Measurements from ENCODE around the gene RGMA.

The RGMA gene

GRCh38 chr15:93088981-93089726 is at the start of gene RGMA:
Gene RGMA (minus strand): TSS chr15:93089211. CDS start chr15:93088932, 279 bp downstream.
- no peak for FAIRE-seq

- no peak for FAIRE-seq
These were observed 47.6 kb upstream of the RGMA start for GRCh38 chr15:93136606-93137005.

GRCh38 chr15:93135997-93136397 is 47.0 kb upstream of the RGMA start:
- no peak for FAIRE-seq

GRCh38 chr15:93135459-93135858 is 46.4 kb upstream of the RGMA start:
- FAIRE-seq, result no peak

GRCh38 chr15:93131485-93132095 is 42.6 kb upstream of the RGMA start:
- FAIRE-seq, result no peak

- no peak for FAIRE-seq
These were observed 40.9 kb upstream of the RGMA start for GRCh38 chr15:93129702-93130488.

GRCh38 chr15:93127286-93127685 is 38.3 kb upstream of the RGMA start:
- FAIRE-seq, result no peak

GRCh38 chr15:93126599-93126998 is 37.6 kb upstream of the RGMA start:
- FAIRE-seq, result no peak

GRCh38 chr15:93126148-93126547 is 37.1 kb upstream of the RGMA start:
- FAIRE-seq, result no peak

GRCh38 chr15:93124126-93124525 is 35.1 kb upstream of the RGMA start:
- FAIRE-seq, result no peak

GRCh38 chr15:93121973-93122910 is 33.2 kb upstream of the RGMA start:
- no peak for FAIRE-seq

- no peak for FAIRE-seq
These were observed 32.1 kb upstream of the RGMA start for GRCh38 chr15:93121107-93121506.

- no peak for FAIRE-seq
These were observed 29.9 kb upstream of the RGMA start for GRCh38 chr15:93118904-93119303.

GRCh38 chr15:93111451-93111850 is 22.4 kb upstream of the RGMA start:
- no peak for FAIRE-seq

- no peak for FAIRE-seq
These were observed 21.6 kb upstream of the RGMA start for GRCh38 chr15:93110502-93111040.

GRCh38 chr15:93109336-93110102 is 20.5 kb upstream of the RGMA start:
- FAIRE-seq, result no peak

GRCh38 chr15:93107646-93108045 is 18.6 kb upstream of the RGMA start:
- FAIRE-seq, result no peak

- no peak for FAIRE-seq
These were observed 16.5 kb upstream of the RGMA start for GRCh38 chr15:93105485-93105884.

GRCh38 chr15:93103823-93104222 is 14.8 kb upstream of the RGMA start:
- no peak for FAIRE-seq

- FAIRE-seq, result no peak
These were observed 13.2 kb upstream of the RGMA start for GRCh38 chr15:93102211-93102610.

- no peak for FAIRE-seq
These were observed 4.8 kb upstream of the RGMA start for GRCh38 chr15:93093765-93094164.

GRCh38 chr15:93091465-93091864 is 2.5 kb upstream of the RGMA start:
- FAIRE-seq, result no peak
